HG03354 (cell line): Measurements from ENCODE around the gene FAM217B.
A peak's percentile ranks its signal among the peaks of the same experiment; 100 is the strongest.

Experiments used
- ATAC-seq: cut with Tn5 transposase; IDR thresholded peaks from one replicate; pipeline ENCODE4 v1.9.1; 2021; ENCODE audit warnings: mild to moderate bottlenecking; ENCODE audit not compliant: unreplicated experiment, poor library complexity, severe bottlenecking

Gene FAM217B

GRCh38 chr20:59940129-59940955 lies at the start of gene FAM217B, which contains the start of gene PPP1R3D:
Gene FAM217B, plus strand, starts transcription at chr20:59940389. Its CDS starts 3,555 bp downstream, at chr20:59943944.
Gene PPP1R3D, minus strand, starts transcription at chr20:59940305. Its CDS starts 374 bp downstream, at chr20:59939931.
- ATAC-seq = peak; percentile 93

- no peak for ATAC-seq
These were observed 48.6 kb upstream of the FAM217B start for GRCh38 chr20:59891581-59891980.

- no peak for ATAC-seq
These were observed 44.3 kb upstream of the FAM217B start for GRCh38 chr20:59895908-59896307.

- ATAC-seq = no peak
These were observed 37.7 kb upstream of the FAM217B start for GRCh38 chr20:59902470-59902869.

GRCh38 chr20:59903621-59904020 lies 36.6 kb upstream of the FAM217B start:
- no peak for ATAC-seq

- no peak for ATAC-seq
These were observed 31.3 kb upstream of the FAM217B start for GRCh38 chr20:59908855-59909254.

GRCh38 chr20:59911041-59911440 lies 29.1 kb upstream of the FAM217B start:
- ATAC-seq = no peak

GRCh38 chr20:59912609-59913008 lies 27.6 kb upstream of the FAM217B start:
- no peak for ATAC-seq

GRCh38 chr20:59920944-59921343 lies 19.2 kb upstream of the FAM217B start:
- ATAC-seq = no peak

- no peak for ATAC-seq
These were observed 16.7 kb upstream of the FAM217B start for GRCh38 chr20:59923514-59923913.

- ATAC-seq = no peak
These were observed 14.8 kb upstream of the FAM217B start for GRCh38 chr20:59925359-59925758.

GRCh38 chr20:59925899-59926298 lies 14.3 kb upstream of the FAM217B start:
- ATAC-seq = no peak

- no peak for ATAC-seq
These were observed 8.5 kb upstream of the FAM217B start for GRCh38 chr20:59931511-59932312.

GRCh38 chr20:59932616-59933295 lies 7.4 kb upstream of the FAM217B start:
- no peak for ATAC-seq

- ATAC-seq = peak; percentile 11
These were observed 6.8 kb upstream of the FAM217B start, which contains the start of gene SYCP2 for GRCh38 chr20:59933296-59933848. Gene SYCP2, minus strand, starts transcription at chr20:59933637. Its CDS starts 11,224 bp downstream, at chr20:59922413.

GRCh38 chr20:59933849-59934585 lies 6.2 kb upstream of the FAM217B start:
- ATAC-seq = peak; percentile 91

- ATAC-seq = no peak
These were observed 4.6 kb upstream of the FAM217B start for GRCh38 chr20:59935457-59936185.

GRCh38 chr20:59936409-59936808 lies 3.8 kb upstream of the FAM217B start:
- no peak for ATAC-seq
